Breast epithelium (tissue), 4 donors: ENCODE results near the gene CRNN. TPM values are rescaled to one million over a fixed set of nuclear protein-coding genes. Genes with fewer than 3 reads are reported as not detected.

Experiments used
- DNase-seq, 2 donors: peaks; one replicate each; pipeline ENCODE4 v3.0.0-alpha.2; 2019; ENCODE audit warnings: low spot score in 2 of 2
- H3K27ac ChIP-seq, 2 donors: fragments of 200-600 bp; sonication (generic) in 1 of 2; one replicate each; pipeline ENCODE4 v1.5.1; 2016 to 2019; ENCODE audit warnings: mild to moderate bottlenecking in 1 of 2
- H3K27me3 ChIP-seq, 2 donors: fragments of 200-600 bp; sonication (generic) in 1 of 2; one replicate each; pipeline versions ENCODE4 v1.5.1 to v1.6.0; 2017 to 2019; ENCODE audit warnings: control low read depth in 1 of 2, mild to moderate bottlenecking in 1 of 2
- H3K36me3 ChIP-seq: fragments of 200-600 bp; one replicate; pipeline ENCODE4 v1.5.1; 2019
- H3K4me1 ChIP-seq, 2 donors: fragments of 200-600 bp; sonication (generic); one replicate each; pipeline ENCODE4 v1.5.1; 2016 to 2019; ENCODE audit warnings: control low read depth in 1 of 2
- H3K4me3 ChIP-seq, 3 donors: fragments of 200-600 bp; sonication (generic); 1 replicate in 2 of 3; 2 replicates in 1 of 3; pipeline ENCODE4 v1.5.1; 2016 to 2019; ENCODE audit warnings: mild to moderate bottlenecking in 3 of 3, moderate library complexity in 2 of 3
- H3K9me3 ChIP-seq, 2 donors: fragments of 200-600 bp; sonication (generic) in 1 of 2; one replicate each; pipeline ENCODE4 v1.5.1; 2016 to 2019; ENCODE audit warnings: control low read depth in 1 of 2
- CTCF ChIP-seq, 3 donors: fragments of 450-650 bp; IDR thresholded peaks; one replicate each; pipeline ENCODE4 v1.5.1; 2016 to 2017; ENCODE audit warnings: antibody characterized with exemption in 3 of 3, mild to moderate bottlenecking in 3 of 3, moderate library complexity in 3 of 3
- POLR2A ChIP-seq: fragments of 450-650 bp; IDR thresholded peaks from one replicate; pipeline ENCODE4 v1.6.1; 2016; ENCODE audit warnings: antibody characterized with exemption, mild to moderate bottlenecking, moderate library complexity
- POLR2AphosphoS5 ChIP-seq, 3 donors: sonication (generic); formaldehyde crosslinking; IDR thresholded peaks; one replicate each; pipeline ENCODE4 v1.6.1; 2017; ENCODE audit warnings: antibody characterized with exemption in 3 of 3
- intact Hi-C: fragments of 100-400 bp; cut with DNase I; formaldehyde crosslinking; loops from one replicate; pipeline ENCODE4 v1.15.1; 2023; ENCODE audit warnings: low total_unique reads
- total RNA-seq, 3 donors: library from RNA; depleted of rRNA; stranded (reverse); fragments of >200 nt; gene quantifications; one replicate each; pipeline ENCODE4 v1.1.0, GENCODE V29; 2016

Gene CRNN
- total RNA-seq, 3 donors from 2014 or later = 0.66 TPM; not detected in 2

GRCh38 chr1:152458384-152459185 is 44.5 kb upstream of the CRNN start:
- intact Hi-C loops = no loop called here
- Histone ChIP-seq H3K4me1 (no peaks in the 10 kb centered on the region), H3K36me3 (no peaks in the 10 kb centered on the region), H3K9me3 (no peaks in the 10 kb centered on the region), H3K27ac (no peak overlapping the region), H3K27me3 (peaks cover 0 to 4% of the 10 kb centered on the region in 2 donors), H3K4me3 (no peak overlapping the region)
- peak; percentile 66 to 78 for DNase-seq
- TF ChIP-seq POLR2A = no peak
- TF ChIP-seq CTCF (IDR thresholded peaks at IDR 0.05) = peak; percentile 65 to 88 (median 85)
- TF ChIP-seq POLR2AphosphoS5 (IDR thresholded peaks at IDR 0.05) = no peak

GRCh38 chr1:152457561-152457960 is 43.5 kb upstream of the CRNN start:
- no peak for DNase-seq
- H3K36me3 ChIP-seq = no peaks in the 10 kb centered on the region
- peaks cover 0 to 4% of the 10 kb centered on the region in 2 donors for H3K27me3 ChIP-seq
- H3K4me3 ChIP-seq = no peak overlapping the region
- no peaks in the 10 kb centered on the region for H3K4me1 ChIP-seq
- no peaks in the 10 kb centered on the region for H3K9me3 ChIP-seq
- TF ChIP-seq POLR2A = no peak
- TF ChIP-seq POLR2AphosphoS5 (IDR thresholded peaks at IDR 0.05) = no peak
- no peak for TF ChIP-seq CTCF (IDR thresholded peaks at IDR 0.05)
- H3K27ac ChIP-seq = no peak overlapping the region
- intact Hi-C loops = no loop called here

GRCh38 chr1:152457071-152457470 is 43.0 kb upstream of the CRNN start:
- no peak overlapping the region for H3K4me3 ChIP-seq
- intact Hi-C loops = no loop called here
- no peaks in the 10 kb centered on the region for H3K9me3 ChIP-seq
- peaks cover 0 to 4% of the 10 kb centered on the region in 2 donors for H3K27me3 ChIP-seq
- H3K36me3 ChIP-seq = no peaks in the 10 kb centered on the region
- no peak for TF ChIP-seq POLR2A
- no peak for TF ChIP-seq CTCF (IDR thresholded peaks at IDR 0.05)
- TF ChIP-seq POLR2AphosphoS5 (IDR thresholded peaks at IDR 0.05) = no peak
- H3K4me1 ChIP-seq = no peaks in the 10 kb centered on the region
- no peak for DNase-seq
- H3K27ac ChIP-seq = no peak overlapping the region

- Histone ChIP-seq H3K4me1 (no peaks in the 10 kb centered on the region), H3K36me3 (no peaks in the 10 kb centered on the region), H3K27ac (no peak overlapping the region), H3K27me3 (peaks cover 0 to 3% of the 10 kb centered on the region in 2 donors), H3K4me3 (no peak overlapping the region), H3K9me3 (no peaks in the 10 kb centered on the region)
- TF ChIP-seq POLR2A = no peak
- no peak for TF ChIP-seq CTCF (IDR thresholded peaks at IDR 0.05)
- no peak for TF ChIP-seq POLR2AphosphoS5 (IDR thresholded peaks at IDR 0.05)
- intact Hi-C loops = no loop called here
- DNase-seq = no peak
Measured at GRCh38 chr1:152451254-152451653, 37.2 kb upstream of the CRNN start.

- intact Hi-C loops = no loop called here
- Histone ChIP-seq H3K4me3 (no peak overlapping the region), H3K4me1 (no peaks in the 10 kb centered on the region), H3K27me3 (no peaks in the 10 kb centered on the region), H3K36me3 (no peaks in the 10 kb centered on the region), H3K27ac (no peak overlapping the region), H3K9me3 (no peaks in the 10 kb centered on the region)
- TF ChIP-seq POLR2AphosphoS5 (IDR thresholded peaks at IDR 0.05) = no peak
- no peak for TF ChIP-seq POLR2A
- no peak for TF ChIP-seq CTCF (IDR thresholded peaks at IDR 0.05)
- DNase-seq = no peak
Measured at GRCh38 chr1:152449661-152450060, 35.6 kb upstream of the CRNN start.
